SK-N-SH (cell line): ENCODE measurements around the gene LRRC36. TPM values are rescaled to one million over a fixed set of nuclear protein-coding genes. Genes with fewer than 3 reads are reported as not detected.

ENCODE experiments used
- CTCF ChIA-PET: fragments of 300-600, 350-600 bp; formaldehyde crosslinking; extraction: SDS; loops from one replicate; lab custom pipeline; 2021; lab: Yijun Ruan, JAX
- POLR2A ChIA-PET: fragments of 350-600 bp; sonication (Branson Sonifier 250); formaldehyde crosslinking; extraction: SDS; loops from one replicate; lab custom pipeline; 2020; ENCODE audit warnings: antibody characterized with exemption, inconsistent platforms; lab: Yijun Ruan, JAX
- DNase-seq: peaks from one replicate; pipeline ENCODE4 v3.0.0; 2012
- H2AFZ ChIP-seq: fragments of 200-600 bp; sonication (generic); 2 replicates; pipeline ENCODE4 v1.8.1; 2016; ENCODE audit warnings: antibody characterized with exemption, mild to moderate bottlenecking, low read depth
- H3F3A ChIP-seq: fragments of 200-600 bp; sonication (generic); replicated peaks from 2 replicates; pipeline ENCODE3; 2016; ENCODE audit warnings: antibody characterized with exemption, mild to moderate bottlenecking; ENCODE audit not compliant: insufficient read depth
- H3K27ac ChIP-seq, 2 experiments: fragments of 200-500 bp in 1 of 2; fragments of 200-600 bp in 1 of 2; sonication (Bioruptor generic) in 1 of 2; sonication (generic), shearing (Covaris generic) in 1 of 2; 2 replicates each; pipeline versions ENCODE4 v1.5.1 to v1.6.1; 2014 to 2016; ENCODE audit warnings: low read depth in 2 of 2, inconsistent platforms in 1 of 2, low read length in 1 of 2, mild to moderate bottlenecking in 1 of 2, mixed read lengths in 1 of 2
- H3K27me3 ChIP-seq: fragments of 200-600 bp; sonication (generic), shearing (Covaris generic); 2 replicates; pipeline ENCODE4 v1.6.1; 2016; ENCODE audit warnings: mixed run types; ENCODE audit not compliant: insufficient read depth
- H3K36me3 ChIP-seq, 2 experiments: fragments of 200-500 bp in 1 of 2; fragments of 200-600 bp in 1 of 2; sonication (Bioruptor generic) in 1 of 2; sonication (generic) in 1 of 2; replicated peaks in 1 of 2; 2 replicates each; pipeline versions ENCODE3 to v1.5.1; 2014 to 2016; ENCODE audit warnings: low read length in 1 of 2, mild to moderate bottlenecking in 1 of 2; ENCODE audit not compliant: insufficient read depth in 2 of 2, control insufficient read depth in 1 of 2
- H3K4me1 ChIP-seq, 2 experiments: fragments of 200-500 bp in 1 of 2; fragments of 200-600 bp in 1 of 2; sonication (Bioruptor generic) in 1 of 2; sonication (generic), shearing (Covaris generic) in 1 of 2; 2 replicates each; pipeline versions ENCODE4 v1.5.1 to v1.6.1; 2014 to 2016; ENCODE audit warnings: low read depth in 1 of 2, low read length in 1 of 2, mixed run types in 1 of 2; ENCODE audit not compliant: insufficient read depth in 2 of 2, control insufficient read depth in 1 of 2
- H3K4me2 ChIP-seq: fragments of 200-600 bp; sonication (generic), shearing (Covaris generic); 2 replicates; pipeline ENCODE4 v1.6.1; 2017; ENCODE audit warnings: mixed run types
- H3K4me3 ChIP-seq, 2 experiments: fragments of 200-500 bp in 1 of 2; fragments of 200-600 bp in 1 of 2; sonication (Bioruptor generic) in 1 of 2; sonication (generic), shearing (Covaris generic) in 1 of 2; 2 replicates each; pipeline versions ENCODE4 v1.5.1 to v1.8.1; 2014 to 2016; ENCODE audit warnings: low read depth in 2 of 2, inconsistent platforms in 1 of 2, low read length in 1 of 2, mild to moderate bottlenecking in 1 of 2, mixed read lengths in 1 of 2, moderate library complexity in 1 of 2
- H3K79me2 ChIP-seq: fragments of 200-600 bp; sonication (generic); 2 replicates; pipeline ENCODE4 v1.8.1; 2017; ENCODE audit warnings: mild to moderate bottlenecking; ENCODE audit not compliant: insufficient read depth
- H3K9ac ChIP-seq: fragments of 200-600 bp; sonication (generic); 2 replicates; pipeline ENCODE4 v1.6.1; 2017; ENCODE audit warnings: mixed run types
- H3K9me2 ChIP-seq: fragments of 200-600 bp; sonication (generic); 2 replicates; pipeline ENCODE4 v1.6.1; 2017; ENCODE audit warnings: mixed run types
- H3K9me3 ChIP-seq: fragments of 200-600 bp; sonication (generic); 2 replicates; pipeline ENCODE4 v1.6.1; 2017; ENCODE audit warnings: mixed run types, mild to moderate bottlenecking, moderate library complexity
- H4K20me1 ChIP-seq: fragments of 200-600 bp; sonication (generic); 2 replicates; pipeline ENCODE4 v1.6.1; 2017; ENCODE audit warnings: mild to moderate bottlenecking, mixed run types; ENCODE audit not compliant: insufficient read depth
- CTCF ChIP-seq: fragments of 200-600 bp; sonication (generic); IDR thresholded peaks from 2 replicates; pipeline ENCODE4 v1.6.1; 2017; ENCODE audit warnings: antibody characterized with exemption, mild to moderate bottlenecking, moderate library complexity
- ELF1 ChIP-seq: IDR thresholded peaks from 2 replicates; pipeline ENCODE4 v1.4.0; 2012
- EP300 ChIP-seq, 2 experiments: IDR thresholded peaks; 2 replicates each; pipeline versions ENCODE4 v1.4.0 to v1.6.1; 2012; ENCODE audit warnings: borderline replicate concordance in 1 of 2, low read depth in 1 of 2, low read length in 1 of 2
- FOXM1 ChIP-seq: IDR thresholded peaks from 2 replicates; pipeline ENCODE4 v1.4.0; 2012; ENCODE audit warnings: low read depth, mild to moderate bottlenecking
- GATA2 ChIP-seq: sonication (generic); formaldehyde crosslinking; IDR thresholded peaks from 2 replicates; pipeline ENCODE4 v1.5.0; 2020; ENCODE audit warnings: mild to moderate bottlenecking, missing genetic modification reagents
- IRF3 ChIP-seq: fragments of 150-350 bp; IDR thresholded peaks from 2 replicates; pipeline ENCODE4 v1.6.1; 2016; ENCODE audit warnings: mild to moderate bottlenecking, low read depth, low read length
- JUND ChIP-seq: IDR thresholded peaks from 2 replicates; pipeline ENCODE4 v1.4.0; 2012
- MAX ChIP-seq: IDR thresholded peaks from 2 replicates; pipeline ENCODE4 v1.4.0; 2012; ENCODE audit warnings: low read depth
- MEF2A ChIP-seq: IDR thresholded peaks from 2 replicates; pipeline ENCODE4 v1.4.0; 2012; ENCODE audit warnings: low read depth, borderline replicate concordance
- MXI1 ChIP-seq: IDR thresholded peaks from 2 replicates; pipeline ENCODE4 v1.6.1; 2012; ENCODE audit warnings: mild to moderate bottlenecking, low read depth, low read length, improper control_type of control experiment
- NFIC ChIP-seq: IDR thresholded peaks from 2 replicates; pipeline ENCODE4 v1.4.0; 2012; ENCODE audit warnings: borderline replicate concordance
- NRF1 ChIP-seq: IDR thresholded peaks from 2 replicates; pipeline ENCODE4 v1.6.1; 2012; ENCODE audit warnings: low read depth, mild to moderate bottlenecking, low read length
- PBX3 ChIP-seq: IDR thresholded peaks from 2 replicates; pipeline ENCODE4; 2012
- RFX5 ChIP-seq: IDR thresholded peaks from 2 replicates; pipeline ENCODE4 v1.6.1; 2012; ENCODE audit warnings: mild to moderate bottlenecking, improper control_type of control experiment, low read length
- RXRA ChIP-seq: IDR thresholded peaks from 2 replicates; pipeline ENCODE4 v1.4.0; 2012; ENCODE audit warnings: low read depth, mild to moderate bottlenecking, borderline replicate concordance
- SIN3A ChIP-seq: IDR thresholded peaks from 2 replicates; pipeline ENCODE4 v1.6.1; 2012; ENCODE audit warnings: low read depth, mild to moderate bottlenecking, low read length, moderate library complexity, borderline replicate concordance
- SMC3 ChIP-seq: IDR thresholded peaks from 2 replicates; pipeline ENCODE4 v1.6.1; 2012; ENCODE audit warnings: low read depth, low read length, improper control_type of control experiment
- TEAD4 ChIP-seq: IDR thresholded peaks from 2 replicates; pipeline ENCODE4 v1.4.0; 2012; ENCODE audit warnings: mild to moderate bottlenecking, borderline replicate concordance; ENCODE audit not compliant: insufficient read depth
- YY1 ChIP-seq: IDR thresholded peaks from 2 replicates; pipeline ENCODE4 v1.4.0; 2012; ENCODE audit warnings: low read depth, mild to moderate bottlenecking
- WGBS: methylation state at CpG from one replicate; pipeline ENCODE4 v1.1.6; 2017; ENCODE audit warnings: low lambda C conversion rate; 5-methylcytosine and 5-hydroxymethylcytosine counted together
- polyA plus RNA-seq, 3 experiments: library from polyadenylated mRNA; depleted of rRNA; stranded (reverse); fragments of >200 nt; gene quantifications; 2 replicates each; pipeline ENCODE4 v1.2.3, GENCODE V29; 2012
- TF ChIP-seq, protein P1 (sequence below): IDR thresholded peaks from 2 replicates; pipeline ENCODE4 v1.4.0; 2012; ENCODE audit warnings: low read depth, borderline replicate concordance

Gene LRRC36
- polyA plus RNA-seq, 1 of the 3 experiments (the other 2 are of a cell fraction) = 0.92 TPM

DNA sequence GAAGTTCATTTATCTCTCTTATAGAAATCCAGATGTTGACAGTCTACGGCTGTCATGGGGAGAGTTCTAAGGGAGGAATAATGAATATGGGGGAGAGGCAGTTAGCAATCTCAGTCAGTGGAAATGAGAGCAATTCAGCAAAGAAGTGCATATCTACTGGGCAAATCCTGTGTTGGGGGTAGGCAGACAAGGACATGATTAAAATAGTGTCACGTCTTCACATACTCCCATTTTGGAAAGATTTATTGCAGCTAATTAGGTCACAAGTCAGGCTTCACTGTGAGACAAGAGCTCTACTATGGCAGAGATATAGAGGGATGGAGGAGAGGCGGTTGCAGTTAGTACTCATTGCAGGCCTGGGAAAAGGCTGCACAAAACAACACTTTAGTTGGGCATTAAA lies 29.8 kb downstream of the LRRC36 start:
- DNase-seq = no peak
- no peaks in the 10 kb centered on the region for H3K79me2 ChIP-seq
- no peak for TF ChIP-seq SMC3
- TF ChIP-seq FOXM1 = no peak
- no peak for TF ChIP-seq EP300 (IDR thresholded peaks at IDR 0.05; ENCODE audit: borderline replicate concordance in 1 of 2, low read depth in 1 of 2, low read length in 1 of 2)
- no peak for TF ChIP-seq MXI1
- TF ChIP-seq RFX5 = no peak
- TF ChIP-seq SIN3A = no peak
- no peak for TF ChIP-seq MAX
- no peak for TF ChIP-seq MEF2A
- no peak for TF ChIP-seq RXRA
- TF ChIP-seq YY1 = no peak
- TF ChIP-seq NRF1 = no peak
- TF ChIP-seq IRF3 = no peak
- TF ChIP-seq PBX3 = no peak
- TF ChIP-seq NFIC = no peak
- no peak for TF ChIP-seq GATA2 (CRISPR knock-in tag)
- no peak for TF ChIP-seq JUND
- TF ChIP-seq, protein P1, sequence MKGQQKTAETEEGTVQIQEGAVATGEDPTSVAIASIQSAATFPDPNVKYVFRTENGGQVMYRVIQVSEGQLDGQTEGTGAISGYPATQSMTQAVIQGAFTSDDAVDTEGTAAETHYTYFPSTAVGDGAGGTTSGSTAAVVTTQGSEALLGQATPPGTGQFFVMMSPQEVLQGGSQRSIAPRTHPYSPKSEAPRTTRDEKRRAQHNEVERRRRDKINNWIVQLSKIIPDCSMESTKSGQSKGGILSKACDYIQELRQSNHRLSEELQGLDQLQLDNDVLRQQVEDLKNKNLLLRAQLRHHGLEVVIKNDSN = no peak

DNA sequence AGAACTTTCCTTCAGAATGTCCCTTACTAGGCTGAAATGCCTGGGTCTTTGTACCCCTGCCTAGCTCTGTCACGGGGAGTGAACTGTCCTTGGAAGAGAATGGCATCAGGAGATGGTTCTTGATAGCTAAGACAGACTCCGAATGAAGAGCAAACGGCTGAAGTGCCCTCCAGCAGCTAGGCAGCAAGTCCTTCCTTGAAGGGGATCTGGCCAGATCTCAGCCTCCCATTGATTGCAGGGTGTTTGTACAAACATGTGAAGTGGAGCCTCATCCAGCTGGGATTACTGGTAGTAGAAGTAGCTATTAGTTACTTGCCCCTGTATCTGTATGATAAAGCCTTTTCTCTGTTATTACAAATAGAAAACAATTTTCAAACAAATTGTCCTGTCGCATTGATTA lies 30.9 kb downstream of the LRRC36 start:
- H3K27ac ChIP-seq = no peak overlapping the region
- no peaks in the 10 kb centered on the region for H3K4me1 ChIP-seq
- no peak for DNase-seq
- H3K4me2 ChIP-seq = no peak overlapping the region
- no peak for TF ChIP-seq ELF1
- no peak for TF ChIP-seq TEAD4
- no peak for TF ChIP-seq SIN3A
- no peak for TF ChIP-seq CTCF
- no peak for TF ChIP-seq PBX3
- TF ChIP-seq FOXM1 = no peak
- TF ChIP-seq, all 33 proteins: peak for 0
- Histone ChIP-seq H2AFZ (no peak overlapping the region), H3K4me3 (no peak overlapping the region), H3K9me3 (no peaks in the 10 kb centered on the region), H3K27me3 (no peaks in the 10 kb centered on the region), H3K36me3 (no peaks in the 10 kb centered on the region), H3F3A (no peaks in the 10 kb centered on the region), H3K9me2 (no peaks in the 10 kb centered on the region), H3K9ac (no peak overlapping the region), H3K79me2 (no peaks in the 10 kb centered on the region), H4K20me1 (no peaks in the 10 kb centered on the region)
- ChIA-PET POLR2A (no interaction called here), CTCF (interaction anchor here (0.7 to 1.8 kb wide), 4 partner anchors 31 to 108 kb away, joined by 3 to 5 read pairs (median 3); partner anchors contain the start of genes KCTD19 and LRRC36)
- WGBS = 74% methylated on average over 4 of the region's 4 CpGs

More for the DNA sequence above, 29.8 kb downstream of the LRRC36 start:
- H3K9me2 ChIP-seq = no peaks in the 10 kb centered on the region
- no peaks in the 10 kb centered on the region for H3F3A ChIP-seq
- ChIA-PET CTCF (interaction anchor here (0.6 to 1.8 kb wide), 5 partner anchors 11 to 72 kb away, joined by 3 to 5 read pairs (median 3); partner anchors contain the start of genes KCTD19, LRRC36 and TPPP3), POLR2A (no interaction called here)
- H3K4me2 ChIP-seq = no peak overlapping the region
- H3K9me3 ChIP-seq = no peaks in the 10 kb centered on the region
- H3K4me3 ChIP-seq = no peak overlapping the region
- H3K27ac ChIP-seq = no peak overlapping the region
- no peaks in the 10 kb centered on the region for H4K20me1 ChIP-seq
- whole genome bisulfite sequencing = 82% methylated on average over 3 of the region's 3 CpGs
- no peak overlapping the region for H2AFZ ChIP-seq
- no peaks in the 10 kb centered on the region for H3K4me1 ChIP-seq
- H3K9ac ChIP-seq = no peak overlapping the region
- H3K27me3 ChIP-seq = no peaks in the 10 kb centered on the region
- H3K36me3 ChIP-seq = no peaks in the 10 kb centered on the region
